Fibroblast of mammary gland (primary cell): Measurements from ENCODE around the gene SPIRE1.
A peak's percentile ranks its signal among the peaks of the same experiment; 100 is the strongest.

Experiments used
- DNase-seq: peaks from one replicate; pipeline ENCODE4 v3.0.0-alpha.2; 2010; ENCODE audit warnings: low read depth
- H3K4me3 ChIP-seq: 2 replicates; pipeline ENCODE4 v1.5.1; 2011; ENCODE audit warnings: low read depth, mild to moderate bottlenecking, low read length, moderate library complexity; ENCODE audit not compliant: control insufficient read depth
- CTCF ChIP-seq: conservative IDR thresholded peaks from 2 replicates; pipeline ENCODE4 v1.5.1; 2011; ENCODE audit warnings: low read depth, low read length, inconsistent platforms; ENCODE audit not compliant: control insufficient read depth, insufficient read depth

The SPIRE1 gene

GRCh38 chr18:12445554-12445953, 212.4 kb downstream of the SPIRE1 start:
- H3K4me3 ChIP-seq = no peak overlapping the region
- DNase-seq = no peak
- TF ChIP-seq CTCF = no peak

- no peak overlapping the region for H3K4me3 ChIP-seq
- no peak for TF ChIP-seq CTCF
- peak; percentile 31 for DNase-seq
These were observed 214.4 kb downstream of the SPIRE1 start for GRCh38 chr18:12443551-12443950.

- peak; percentile 66 for DNase-seq
- H3K4me3 ChIP-seq = no peak overlapping the region
- TF ChIP-seq CTCF = no peak
These were observed 215.0 kb downstream of the SPIRE1 start for GRCh38 chr18:12442946-12443345.

GRCh38 chr18:12441475-12442034, 216.4 kb downstream of the SPIRE1 start:
- no peak for TF ChIP-seq CTCF
- no peak for DNase-seq
- no peak overlapping the region for H3K4me3 ChIP-seq

- H3K4me3 ChIP-seq = no peak overlapping the region
- no peak for DNase-seq
- TF ChIP-seq CTCF = no peak
These were observed 219.7 kb downstream of the SPIRE1 start for GRCh38 chr18:12438257-12438656.

GRCh38 chr18:12435867-12436266, 222.0 kb downstream of the SPIRE1 start:
- H3K4me3 ChIP-seq = no peak overlapping the region
- DNase-seq = no peak
- TF ChIP-seq CTCF = no peak

- no peak overlapping the region for H3K4me3 ChIP-seq
- DNase-seq = no peak
- TF ChIP-seq CTCF = no peak
These were observed 223.4 kb downstream of the SPIRE1 start for GRCh38 chr18:12434541-12434929.
